DLD1 (cell line): ENCODE data around the gene PSD4.

Source experiments
- in situ Hi-C: cut with HindIII; loops from 2 replicates; pipeline ENCODE4 v1.10.0; 2017; ENCODE audit warnings: low sequenced_read_pairs

Gene PSD4

GRCh38 chr2:113173542-113174375, at the start of gene PSD4:
TSS of gene PSD4 (plus strand) at chr2:113173971. CDS start at chr2:113182457, 8,486 bp downstream.
- in situ Hi-C loops = no loop called here

GRCh38 chr2:113124181-113124961, 49.4 kb upstream of the PSD4 start:
- in situ Hi-C loops = no loop called here

GRCh38 chr2:113124984-113125855, 48.6 kb upstream of the PSD4 start:
- in situ Hi-C loops = no loop called here

GRCh38 chr2:113126845-113127645, 46.7 kb upstream of the PSD4 start, which contains the start of gene IL1RN:
TSS of gene IL1RN (plus strand) at chr2:113127598. CDS start at chr2:113127625, 27 bp downstream.
- in situ Hi-C loops = no loop called here

GRCh38 chr2:113127646-113128570, 45.9 kb upstream of the PSD4 start:
- in situ Hi-C loops = no loop called here

- in situ Hi-C loops = loop anchor here (10.0 kb wide), 1 partner anchor 55 kb away; no protein-coding TSS in a partner anchor
Observed at GRCh38 chr2:113129519-113130078, 44.2 kb upstream of the PSD4 start.

GRCh38 chr2:113131352-113132185, 42.2 kb upstream of the PSD4 start:
- in situ Hi-C loops = loop anchor here (10.0 kb wide), 1 partner anchor 57 kb away; no protein-coding TSS in a partner anchor

- in situ Hi-C loops = loop anchor here (10.0 kb wide), 1 partner anchor 58 kb away; no protein-coding TSS in a partner anchor
Observed at GRCh38 chr2:113132414-113133021, 41.3 kb upstream of the PSD4 start.

GRCh38 chr2:113133704-113134598, 39.8 kb upstream of the PSD4 start:
- in situ Hi-C loops = loop anchor here (10.0 kb wide), 1 partner anchor 59 kb away; no protein-coding TSS in a partner anchor

GRCh38 chr2:113134717-113135116, 39.1 kb upstream of the PSD4 start:
- in situ Hi-C loops = loop anchor here (10.0 kb wide), 1 partner anchor 60 kb away; no protein-coding TSS in a partner anchor

- in situ Hi-C loops = loop anchor here (10.0 kb wide), 1 partner anchor 61 kb away; no protein-coding TSS in a partner anchor
Observed at GRCh38 chr2:113135317-113135716, 38.5 kb upstream of the PSD4 start.

- in situ Hi-C loops = loop anchor here (10.0 kb wide), 1 partner anchor 62 kb away; no protein-coding TSS in a partner anchor
Observed at GRCh38 chr2:113136828-113137775, 36.7 kb upstream of the PSD4 start.

GRCh38 chr2:113137827-113138226, 35.9 kb upstream of the PSD4 start:
- in situ Hi-C loops = loop anchor here (10.0 kb wide), 1 partner anchor 63 kb away; no protein-coding TSS in a partner anchor
